ENCODE measurements around the gene SLCO3A1.

The SLCO3A1 gene

GRCh38 chr15:91882858-91883586 lies 29.5 kb downstream of the SLCO3A1 start:
- Histone ChIP-seq H3K9ac (ENCODE audit: low read depth, low read length) (no peak overlapping the region), H3K27me3 (ENCODE audit: insufficient read depth, low read length, poor library complexity) (no peaks in the 10 kb centered on the region), H3K4me2 (ENCODE audit: insufficient read depth, low read length) (no peak overlapping the region), H3K36me3 (ENCODE audit: insufficient read depth, low read length) (no peaks in the 10 kb centered on the region), H3K27ac (ENCODE audit: low read length) (no peak overlapping the region), H3K4me3 (ENCODE audit: low read depth in 1 of 2, low read length in 2 of 2) (no peak overlapping the region), H4K20me1 (ENCODE audit: insufficient read depth, low read length) (no peaks in the 10 kb centered on the region), H2AFZ (ENCODE audit: low read depth, low read length) (no peak overlapping the region), H3K9me3 (ENCODE audit: insufficient read depth, low read length, severe bottlenecking) (no peaks in the 10 kb centered on the region), H3K79me2 (ENCODE audit: insufficient read depth, low read length) (no peaks in the 10 kb centered on the region), H3K4me1 (ENCODE audit: insufficient read depth, low read length) (no peaks in the 10 kb centered on the region)
- no peak for DNase-seq
- ATAC-seq (ENCODE audit: insufficient read depth, low read depth): no peak
- TF ChIP-seq EZH2 (IDR thresholded peaks at IDR 0.05; ENCODE audit: borderline replicate concordance, low read depth, low read length, severe bottlenecking): no peak
- no peak for TF ChIP-seq CTCF (IDR thresholded peaks at IDR 0.05; ENCODE audit: borderline replicate concordance, extremely low read depth, low read length, poor library complexity, severe bottlenecking)

GRCh38 chr15:91884606-91885005 lies 31.1 kb downstream of the SLCO3A1 start:
- no peaks in the 10 kb centered on the region for H3K79me2 ChIP-seq (ENCODE audit: insufficient read depth, low read length)
- no peak for TF ChIP-seq CTCF (IDR thresholded peaks at IDR 0.05; ENCODE audit: borderline replicate concordance, extremely low read depth, low read length, poor library complexity, severe bottlenecking)
- no peak for TF ChIP-seq EZH2 (IDR thresholded peaks at IDR 0.05; ENCODE audit: borderline replicate concordance, low read depth, low read length, severe bottlenecking)
- H3K4me3 ChIP-seq (ENCODE audit: low read depth in 1 of 2, low read length in 2 of 2): no peak overlapping the region
- H2AFZ ChIP-seq (ENCODE audit: low read depth, low read length): no peak overlapping the region
- no peaks in the 10 kb centered on the region for H3K27me3 ChIP-seq (ENCODE audit: insufficient read depth, low read length, poor library complexity)
- no peaks in the 10 kb centered on the region for H3K9me3 ChIP-seq (ENCODE audit: insufficient read depth, low read length, severe bottlenecking)
- H3K36me3 ChIP-seq (ENCODE audit: insufficient read depth, low read length): no peaks in the 10 kb centered on the region
- no peak overlapping the region for H3K27ac ChIP-seq (ENCODE audit: low read length)
- ATAC-seq (ENCODE audit: insufficient read depth, low read depth) (no peak), DNase-seq (no peak)
- H4K20me1 ChIP-seq (ENCODE audit: insufficient read depth, low read length): no peaks in the 10 kb centered on the region
- no peak overlapping the region for H3K9ac ChIP-seq (ENCODE audit: low read depth, low read length)
- no peak overlapping the region for H3K4me2 ChIP-seq (ENCODE audit: insufficient read depth, low read length)
- no peaks in the 10 kb centered on the region for H3K4me1 ChIP-seq (ENCODE audit: insufficient read depth, low read length)

- H3K4me1 ChIP-seq (ENCODE audit: insufficient read depth, low read length): no peaks in the 10 kb centered on the region
- H3K79me2 ChIP-seq (ENCODE audit: insufficient read depth, low read length): no peaks in the 10 kb centered on the region
- ATAC-seq (ENCODE audit: insufficient read depth, low read depth) (no peak), DNase-seq (no peak)
- no peaks in the 10 kb centered on the region for H4K20me1 ChIP-seq (ENCODE audit: insufficient read depth, low read length)
- no peak overlapping the region for H2AFZ ChIP-seq (ENCODE audit: low read depth, low read length)
- no peak overlapping the region for H3K9ac ChIP-seq (ENCODE audit: low read depth, low read length)
- H3K27ac ChIP-seq (ENCODE audit: low read length): no peak overlapping the region
- no peak overlapping the region for H3K4me2 ChIP-seq (ENCODE audit: insufficient read depth, low read length)
- H3K36me3 ChIP-seq (ENCODE audit: insufficient read depth, low read length): no peaks in the 10 kb centered on the region
- no peaks in the 10 kb centered on the region for H3K27me3 ChIP-seq (ENCODE audit: insufficient read depth, low read length, poor library complexity)
- TF ChIP-seq EZH2 (IDR thresholded peaks at IDR 0.05; ENCODE audit: borderline replicate concordance, low read depth, low read length, severe bottlenecking) (no peak), CTCF (IDR thresholded peaks at IDR 0.05; ENCODE audit: borderline replicate concordance, extremely low read depth, low read length, poor library complexity, severe bottlenecking) (no peak)
- no peaks in the 10 kb centered on the region for H3K9me3 ChIP-seq (ENCODE audit: insufficient read depth, low read length, severe bottlenecking)
- no peak overlapping the region for H3K4me3 ChIP-seq (ENCODE audit: low read depth in 1 of 2, low read length in 2 of 2)
These were observed 31.5 kb downstream of the SLCO3A1 start for GRCh38 chr15:91885054-91885453.
